Measurements from ENCODE around the gene RPL22. TPM values are rescaled to one million over a fixed set of nuclear protein-coding genes. Genes with fewer than 3 reads are reported as not detected.
A peak's percentile ranks its signal among the peaks of the same experiment; 100 is the strongest.

RPL22 gene
- total RNA-seq, 1 experiment from 2014 or later: 456 TPM

GRCh38 chr1:6148497-6149241 lies 50.7 kb downstream of the RPL22 start:
- ChIA-PET POLR2A (interaction anchor here (0.6 kb wide), 1 partner anchor 92 kb away, joined by 4 read pairs; no protein-coding TSS in a partner anchor), RAD21 (ENCODE audit: low non-redundant PET in 1 of 2, low total read pairs in 2 of 2, uncharacterized antibody in 2 of 2, unreplicated experiment in 2 of 2) (interaction anchor here in 1 of 2 experiments (0.6 kb wide), 1 partner anchor 28 kb away, joined by 3 read pairs; no protein-coding TSS in a partner anchor), CTCF (no interaction called here)
- peak; percentile 48 for DNase-seq (ENCODE audit: low read depth, low spot score)
- H3K4me1 ChIP-seq (ENCODE audit: control insufficient read depth in 1 of 2, insufficient read depth in 2 of 2, low read length in 2 of 2): peaks cover 5 to 19% of the 10 kb centered on the region in 2 experiments; a peak in 3 of 4 replicates
- no TSS peak for BruUV-seq (replicated peaks)
- no peaks in the 10 kb centered on the region for H3K36me3 ChIP-seq (ENCODE audit: control insufficient read depth in 1 of 2, insufficient read depth in 2 of 2, low read length in 2 of 2)
- H3K4me3 ChIP-seq (replicated peaks in 1 of 2; ENCODE audit: low read depth in 1 of 2, low read length in 2 of 2): peak overlapping the region in 1 of 2 experiments; percentile 41; a peak in 2 of 4 replicates
- H3K27me3 ChIP-seq (ENCODE audit: insufficient read depth, low read length): no peaks in the 10 kb centered on the region
- H3K79me2 ChIP-seq (ENCODE audit: insufficient read depth, low read length): no peaks in the 10 kb centered on the region
- peak overlapping the region; percentile 81 for H3K4me2 ChIP-seq (ENCODE audit: low read length)
- H2AFZ ChIP-seq (ENCODE audit: low read depth, low read length, poor library complexity, severe bottlenecking): peak overlapping the region; percentile 61
- TF ChIP-seq ELF1 (IDR thresholded peaks at IDR 0.05; ENCODE audit: borderline replicate concordance, low read depth) (no peak), MAX (IDR thresholded peaks at IDR 0.05) (no peak), POLR2A (IDR thresholded peaks at IDR 0.05; ENCODE audit: borderline replicate concordance, extremely low read depth, insufficient read depth, insufficient read length) (peak; percentile 30), EGR1 (IDR thresholded peaks at IDR 0.05; ENCODE audit: low read depth) (no peak), ATF3 (IDR thresholded peaks at IDR 0.05) (no peak), CEBPB (IDR thresholded peaks at IDR 0.05; ENCODE audit: low read depth) (no peak), ZBTB33 (IDR thresholded peaks at IDR 0.05; ENCODE audit: extremely low read depth, insufficient replicate concordance, low read length) (no peak), ZFX (IDR thresholded peaks at IDR 0.05) (no peak), REST (IDR thresholded peaks at IDR 0.05; ENCODE audit: low read depth) (no peak), POLR2AphosphoS5 (IDR thresholded peaks at IDR 0.05; ENCODE audit: low read depth, low read length) (peak; percentile 23; the same call in 1 of the 2 replicates), YY1 (IDR thresholded peaks at IDR 0.05; ENCODE audit: extremely low read depth, insufficient replicate concordance, low read depth, low read length) (no peak), FOSL1 (IDR thresholded peaks at IDR 0.05; ENCODE audit: low read depth) (no peak), EZH2 (IDR thresholded peaks at IDR 0.05) (no peak)
- H3K9me2 ChIP-seq (ENCODE audit: insufficient read depth): no peaks in the 10 kb centered on the region
- H3K9ac ChIP-seq (ENCODE audit: low read length): peak overlapping the region; percentile 45; the same call in 1 of the 2 replicates
- H4K20me1 ChIP-seq (ENCODE audit: insufficient read depth): no peaks in the 10 kb centered on the region
- peak overlapping the region; percentile 22; the same call in 1 of the 2 replicates for H3K27ac ChIP-seq (ENCODE audit: low read depth, low read length)
- ATAC-seq: peak; percentile 97
- H3K9me3 ChIP-seq (ENCODE audit: control insufficient read depth in 1 of 2, insufficient read depth in 1 of 2, low read depth in 1 of 2, low read length in 2 of 2): no peaks in the 10 kb centered on the region
- intact Hi-C loops (cut with micrococcal nuclease): no loop called here
